Activated CD4-positive, alpha-beta T cell treated with anti-CD3 and anti-CD28 coated beads for 4 hours (primary cell): ENCODE data around the gene IQSEC2.
A peak's percentile ranks its signal among the peaks of the same experiment; 100 is the strongest.

Experiments used
- DNase-seq, 2 donors: peaks; one replicate each; pipeline ENCODE4 v3.0.0-alpha.2; 2020

Gene IQSEC2

DNA sequence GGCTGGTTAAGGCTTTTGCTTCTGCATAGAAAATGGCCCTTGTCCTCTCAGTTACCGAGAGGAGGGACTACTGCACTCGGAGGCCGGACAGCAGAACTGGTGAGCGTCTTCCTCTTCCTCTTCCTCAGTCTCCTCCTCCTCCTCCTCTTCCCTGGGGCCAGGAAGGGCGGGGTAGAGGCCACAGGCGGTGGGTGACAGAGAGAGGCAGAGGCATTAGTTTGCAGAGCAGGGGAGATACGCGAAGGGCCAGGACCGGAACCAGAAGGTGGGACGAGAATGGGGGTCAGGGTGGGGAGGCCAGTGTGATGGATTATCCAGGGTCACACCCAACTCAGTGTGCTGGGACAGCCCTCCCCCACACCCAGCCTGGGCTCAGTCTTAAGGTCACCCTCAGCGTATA is 14.5 kb downstream of the IQSEC2 start:
- DNase-seq: no peak

DNA sequence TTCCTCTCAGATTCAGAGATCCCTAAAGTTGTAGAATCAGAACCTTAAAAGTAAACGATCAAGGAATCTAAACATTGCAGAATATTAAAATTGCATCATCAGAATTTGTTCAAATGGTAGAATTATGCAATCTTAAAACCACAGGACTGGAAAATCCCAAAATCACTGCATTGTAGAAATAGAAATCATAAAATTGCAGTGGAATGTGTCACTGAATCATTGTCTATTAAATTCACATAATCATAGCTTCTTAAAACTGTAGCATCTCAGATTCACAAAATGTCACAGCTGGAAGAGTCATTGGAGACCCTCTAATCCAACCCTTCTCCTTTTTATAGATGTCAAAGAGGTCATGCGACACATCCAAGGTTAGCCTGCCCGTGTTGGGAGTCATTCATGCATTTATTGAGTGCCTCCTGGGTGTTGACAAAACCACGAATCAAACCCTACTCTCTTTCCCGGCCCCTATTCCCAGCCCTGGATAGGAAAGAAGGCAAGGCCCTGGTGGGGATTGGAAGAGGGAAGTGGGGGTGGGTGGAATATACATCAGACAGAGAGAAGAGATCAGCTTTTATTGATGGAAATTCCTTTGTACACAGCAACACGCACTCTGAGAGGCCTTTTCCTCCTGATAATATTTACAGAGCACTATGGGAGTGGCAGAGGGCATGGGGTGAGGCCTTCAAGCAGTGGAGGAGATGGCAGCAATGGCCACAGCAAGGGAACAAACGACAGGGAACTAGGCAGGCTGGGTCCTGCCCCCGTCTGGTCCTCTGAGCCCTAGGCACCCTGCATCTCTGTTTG is 15.4 kb downstream of the IQSEC2 start:
- DNase-seq: no peak

DNA sequence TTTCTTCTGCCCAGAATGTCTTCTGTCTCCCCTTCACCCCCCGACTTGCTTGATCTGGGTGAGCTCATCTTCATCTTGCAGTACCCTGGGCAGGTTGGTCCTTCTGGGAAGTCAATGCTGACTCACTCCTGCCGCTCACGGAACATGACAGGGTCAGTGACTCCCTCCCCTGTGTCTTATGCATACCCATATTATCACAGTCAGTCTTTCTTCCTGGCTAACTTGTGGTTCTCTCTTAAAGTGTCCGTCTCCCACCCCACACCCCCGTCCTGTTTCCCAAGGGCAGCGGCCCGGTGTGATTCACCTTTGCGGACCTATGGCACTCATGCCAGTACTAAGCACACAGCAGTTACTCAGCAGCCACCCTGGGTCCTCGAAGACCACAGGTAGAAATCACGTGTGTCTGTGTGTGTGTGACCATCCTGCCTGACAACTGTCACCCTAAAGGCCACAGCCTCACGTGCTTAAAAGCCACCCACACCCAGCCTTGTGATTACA is 17.7 kb downstream of the IQSEC2 start:
- DNase-seq: peak; percentile 34 to 44

DNA sequence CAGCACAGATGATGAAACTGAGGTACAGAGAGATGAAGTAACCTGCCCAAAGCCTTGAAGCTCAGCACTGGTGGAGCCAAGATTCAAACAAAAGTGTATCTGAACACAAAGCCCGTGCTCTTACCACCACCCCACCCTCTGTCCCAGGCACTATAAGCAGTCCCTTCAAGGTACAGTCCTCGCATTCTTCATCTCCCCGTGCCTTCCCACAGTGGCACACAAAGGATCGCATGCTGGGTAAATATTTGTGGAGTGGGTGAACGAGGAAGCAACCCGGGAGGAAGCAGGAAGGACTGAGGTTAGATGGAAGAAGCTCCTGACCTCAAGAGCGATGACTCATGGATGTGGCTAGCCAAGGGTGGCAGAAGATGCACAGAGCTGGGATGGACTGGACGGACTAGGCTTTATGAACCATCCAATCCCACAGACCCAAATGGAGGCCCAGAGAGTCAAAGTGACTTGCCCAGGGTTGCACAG is 18.4 kb downstream of the IQSEC2 start:
- no peak for DNase-seq

DNA sequence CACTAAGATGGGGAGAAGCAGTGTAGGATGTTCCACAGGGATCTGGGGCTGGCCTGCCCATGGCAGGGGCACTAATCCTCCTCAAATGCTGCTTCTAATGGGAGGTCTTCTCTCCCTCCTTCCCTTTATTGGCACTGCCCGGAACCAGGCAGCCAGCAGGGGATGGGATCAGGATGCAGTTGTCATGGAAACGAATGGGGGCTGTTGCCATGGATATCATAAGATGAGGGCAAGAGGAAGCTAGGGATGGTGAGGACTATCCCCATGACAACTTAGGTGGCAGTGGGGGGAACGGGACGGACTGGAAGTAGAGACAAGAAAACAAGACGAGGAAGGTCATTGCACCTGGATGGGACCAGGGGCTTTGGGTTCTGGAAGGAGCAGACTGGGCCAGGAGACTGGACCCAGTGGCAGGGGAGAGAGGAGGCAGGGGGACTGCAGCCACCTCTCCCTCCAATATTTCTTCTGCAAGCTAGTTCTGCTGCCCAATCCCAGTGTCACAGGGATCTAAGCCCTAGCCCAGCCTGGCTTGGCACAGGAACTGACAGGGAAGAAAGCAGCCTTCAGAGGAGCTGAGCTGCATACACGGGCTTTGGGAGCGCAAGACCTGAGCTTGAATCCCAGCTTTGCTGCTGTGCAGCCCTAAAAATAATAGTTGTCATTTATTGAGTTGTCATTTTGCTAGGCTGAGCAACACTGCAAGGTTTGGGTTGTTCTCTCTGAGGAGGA is 19.0 kb downstream of the IQSEC2 start:
- no peak for DNase-seq

DNA sequence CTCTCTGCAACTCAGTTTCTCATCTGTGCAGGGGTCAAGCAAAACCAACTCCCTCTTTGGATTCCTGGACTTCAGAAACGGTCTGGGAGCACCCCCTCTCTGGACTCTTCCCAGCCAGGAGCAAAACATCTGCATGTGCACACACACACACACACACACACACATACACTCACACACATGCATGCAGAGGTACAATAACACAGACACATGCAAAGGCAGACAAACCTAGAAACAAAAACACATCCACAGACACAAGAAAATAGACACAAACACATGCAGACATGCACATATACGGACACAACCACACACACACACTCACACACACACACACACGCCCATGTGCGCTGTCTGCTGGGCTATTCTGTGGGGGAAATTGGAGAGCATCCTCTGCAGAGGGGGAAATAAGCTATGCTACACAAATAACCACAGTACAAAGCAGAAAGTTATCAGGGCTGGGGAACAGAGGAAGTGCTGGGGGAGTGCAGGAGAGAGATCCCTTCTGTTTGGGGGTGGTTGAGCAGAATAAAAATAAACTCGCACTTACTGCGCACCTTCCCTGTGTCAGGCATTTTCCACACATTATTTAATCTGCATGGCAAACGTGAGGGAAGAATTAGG is 19.9 kb downstream of the IQSEC2 start:
- no peak for DNase-seq

DNA sequence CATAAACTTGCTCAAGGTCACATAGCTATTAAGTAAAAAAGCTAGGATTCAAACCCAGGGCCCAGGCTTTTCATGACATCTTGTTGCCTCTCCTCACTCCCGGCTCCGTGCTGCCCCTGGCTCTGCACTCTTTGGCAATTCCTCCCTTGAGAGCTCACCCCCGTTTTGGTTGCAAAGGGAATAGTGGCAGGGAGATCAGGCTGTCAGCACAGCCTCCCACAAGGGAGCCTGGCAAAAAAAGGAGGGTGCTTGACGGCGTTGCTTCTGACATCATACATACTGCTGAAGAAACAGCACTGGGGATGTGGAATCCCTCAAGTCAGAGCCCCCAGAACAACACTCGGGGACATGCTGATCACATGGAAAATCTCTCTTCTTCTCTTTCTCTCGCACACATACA is 20.5 kb downstream of the IQSEC2 start:
- no peak for DNase-seq

DNA sequence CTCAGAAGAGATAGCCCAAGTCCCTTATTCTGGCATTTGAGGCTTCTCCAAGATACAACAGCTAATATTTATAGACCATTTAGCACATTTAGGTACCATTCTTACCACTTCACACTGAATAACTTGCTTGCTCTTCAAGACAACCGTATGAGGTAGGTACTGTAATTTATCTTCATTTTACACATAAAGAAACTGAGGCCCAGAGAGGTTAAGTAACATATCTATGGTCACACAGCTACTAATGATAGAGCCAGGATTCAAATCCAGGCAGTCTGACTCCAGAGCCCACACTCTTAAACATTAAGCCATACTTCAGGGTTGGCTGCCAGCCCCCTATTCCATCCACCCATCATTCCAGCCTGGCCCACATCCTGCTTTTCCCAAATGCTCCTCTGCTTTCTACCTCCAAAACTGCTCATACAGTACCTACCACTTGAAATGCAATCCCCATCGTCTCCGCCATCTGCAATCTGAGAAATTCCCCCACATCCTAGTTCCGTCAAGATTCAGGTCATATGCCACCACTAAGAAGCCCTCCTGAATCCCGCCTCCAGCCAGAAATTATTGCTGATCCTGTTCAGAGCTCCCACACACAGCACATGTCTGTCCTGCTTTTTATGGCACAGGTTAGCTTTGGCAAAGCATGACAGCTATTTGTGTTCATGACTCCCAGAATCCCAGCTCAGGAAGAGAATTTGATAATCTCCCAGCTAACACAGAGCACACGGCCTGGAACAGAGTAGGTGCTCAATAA is 23.5 kb downstream of the IQSEC2 start:
- DNase-seq: no peak

DNA sequence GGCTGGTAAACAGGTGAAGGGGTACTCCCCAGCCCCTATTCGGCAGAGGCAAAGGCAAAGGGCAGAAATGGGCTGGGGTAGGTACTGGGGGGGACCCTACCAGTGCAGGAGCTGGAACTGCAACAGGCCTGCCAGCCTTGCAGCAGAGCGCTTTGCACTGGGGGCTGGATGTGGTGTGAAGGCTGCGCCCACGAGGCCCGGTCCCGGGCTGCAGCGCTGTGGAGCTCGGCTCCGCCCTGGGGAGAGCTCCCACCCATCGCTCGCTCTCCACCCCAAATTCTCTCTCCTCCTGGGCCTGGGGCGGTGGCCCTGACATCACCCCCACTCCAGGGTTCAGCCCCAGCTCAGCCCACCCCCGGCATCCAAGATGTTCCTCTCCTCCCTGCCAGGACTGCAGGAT is 24.2 kb downstream of the IQSEC2 start:
- DNase-seq: no peak

DNA sequence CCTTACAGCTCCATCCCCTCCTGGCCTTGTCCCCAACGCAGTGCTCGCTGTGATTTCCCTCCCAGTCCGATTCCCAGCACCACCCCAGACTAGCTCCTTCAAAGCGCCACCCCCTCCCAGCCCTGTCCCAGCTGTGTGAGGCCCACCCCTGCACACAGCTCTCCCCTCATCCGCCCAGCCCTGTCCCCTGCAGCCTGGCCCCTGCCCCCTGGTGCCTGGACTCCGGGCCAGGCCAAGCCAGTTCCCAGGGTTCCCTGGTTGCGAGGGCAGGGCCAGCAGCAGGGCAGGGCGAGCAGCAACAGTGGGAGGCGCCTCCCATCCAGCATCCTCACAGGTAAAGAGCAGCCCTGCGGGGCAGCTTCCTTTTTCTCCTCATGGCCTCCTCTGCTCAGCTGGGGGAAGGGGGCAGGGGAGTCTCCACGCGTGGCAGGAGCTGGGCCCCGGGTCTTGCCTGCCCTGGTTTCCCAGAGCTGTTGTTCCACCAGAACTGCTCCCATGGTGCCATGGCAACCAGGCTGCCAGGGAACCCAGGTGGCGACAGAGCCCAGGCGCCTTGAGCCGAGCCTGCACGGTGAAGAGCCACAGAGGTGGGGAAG is 24.8 kb downstream of the IQSEC2 start:
- DNase-seq: no peak

DNA sequence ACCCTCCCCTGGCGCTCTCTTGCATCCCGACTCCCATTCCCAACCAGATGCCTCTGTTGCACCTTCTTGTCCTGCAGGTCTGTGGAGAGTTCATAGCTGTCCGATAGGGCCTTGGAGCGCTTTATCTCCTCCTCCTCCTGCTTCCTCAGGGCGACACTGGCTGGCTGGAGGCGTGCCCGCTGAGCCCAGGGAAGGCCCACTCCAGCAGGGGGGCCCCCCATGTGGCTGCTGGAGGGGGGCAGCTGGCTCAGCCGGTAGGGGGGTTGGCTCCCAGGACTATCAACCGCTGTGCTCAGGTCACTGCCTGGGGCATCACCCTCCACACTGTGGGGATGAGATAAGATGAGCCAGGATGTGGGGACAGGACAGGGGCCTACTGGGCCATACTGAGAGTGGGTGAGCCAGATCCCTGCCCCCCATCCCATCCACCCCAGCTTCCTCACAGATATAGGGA is 25.6 kb downstream of the IQSEC2 start:
- no peak for DNase-seq

DNA sequence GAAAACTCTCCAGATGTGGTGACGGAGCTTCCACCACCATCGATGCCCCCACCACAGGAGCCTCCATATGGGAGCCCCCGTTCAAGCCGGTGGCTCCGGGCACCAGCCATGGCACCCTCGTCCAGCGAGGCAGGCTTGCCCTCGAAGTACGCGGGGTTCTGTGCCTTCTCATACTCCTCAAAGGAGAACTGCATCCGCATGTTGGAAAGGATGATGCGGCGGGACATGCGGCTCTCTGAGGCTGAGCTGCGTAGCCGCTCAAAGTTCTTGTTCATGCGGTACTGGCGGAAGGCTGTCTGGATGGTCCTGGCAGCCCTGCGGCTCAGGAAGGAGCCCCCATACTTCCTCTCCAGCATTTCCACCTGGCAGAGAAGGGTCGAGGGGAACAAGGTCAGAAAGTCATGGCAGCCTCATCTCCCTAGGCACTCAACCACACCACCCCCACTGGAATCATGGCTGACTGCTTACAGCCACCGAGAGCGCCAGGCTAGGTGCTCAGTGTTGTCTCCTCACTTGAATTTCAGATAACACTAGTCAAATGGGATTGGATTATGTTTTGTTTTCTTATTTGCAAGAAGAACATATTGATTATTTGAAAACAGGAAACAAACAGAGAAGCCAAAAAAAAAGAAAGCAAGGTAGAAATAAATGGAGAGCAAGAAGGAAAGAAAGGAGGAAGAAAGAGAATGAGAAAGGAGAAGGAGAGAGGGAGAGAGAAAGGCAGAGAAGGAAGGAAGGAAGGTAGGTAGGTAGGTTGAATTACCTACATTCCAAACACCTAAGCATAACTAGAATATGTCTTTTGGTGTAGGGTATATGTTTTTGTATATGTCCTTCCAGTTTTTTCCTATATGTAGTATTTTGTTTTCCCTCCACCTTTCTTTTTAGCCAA is 26.6 kb downstream of the IQSEC2 start:
- DNase-seq: no peak

DNA sequence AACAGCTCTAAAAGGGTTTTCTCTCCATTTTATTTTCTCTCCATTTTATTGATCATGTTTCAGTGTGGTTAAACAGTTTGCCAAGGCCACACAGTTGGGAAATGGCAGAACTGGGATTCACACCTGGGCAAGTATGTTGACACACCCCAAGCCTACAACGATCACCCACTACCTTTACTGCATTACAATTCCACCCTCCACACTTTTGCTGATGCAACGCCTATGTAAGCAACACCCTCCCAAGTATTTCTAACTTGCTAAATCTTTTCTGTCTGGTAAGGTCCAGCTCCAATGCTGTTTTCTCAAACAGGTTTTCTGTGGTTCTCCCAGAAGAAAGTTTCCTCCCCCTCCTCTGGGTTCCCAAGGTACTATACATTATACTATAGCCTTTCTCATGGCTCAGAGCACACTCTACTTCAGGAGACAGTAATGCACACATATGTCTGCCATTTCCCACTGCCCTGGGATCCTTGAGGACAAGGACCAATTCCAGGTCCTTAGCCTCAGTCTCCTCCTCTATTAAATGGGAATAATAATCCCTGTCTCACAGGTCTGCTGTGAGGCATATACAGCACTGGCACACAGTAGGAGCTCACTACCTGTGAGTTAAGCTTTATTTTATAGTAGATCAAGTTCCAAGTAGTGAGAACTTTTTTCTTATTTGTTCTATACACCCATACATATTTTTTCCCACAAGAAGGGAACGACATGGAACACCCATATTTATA is 27.9 kb downstream of the IQSEC2 start:
- DNase-seq: no peak

DNA sequence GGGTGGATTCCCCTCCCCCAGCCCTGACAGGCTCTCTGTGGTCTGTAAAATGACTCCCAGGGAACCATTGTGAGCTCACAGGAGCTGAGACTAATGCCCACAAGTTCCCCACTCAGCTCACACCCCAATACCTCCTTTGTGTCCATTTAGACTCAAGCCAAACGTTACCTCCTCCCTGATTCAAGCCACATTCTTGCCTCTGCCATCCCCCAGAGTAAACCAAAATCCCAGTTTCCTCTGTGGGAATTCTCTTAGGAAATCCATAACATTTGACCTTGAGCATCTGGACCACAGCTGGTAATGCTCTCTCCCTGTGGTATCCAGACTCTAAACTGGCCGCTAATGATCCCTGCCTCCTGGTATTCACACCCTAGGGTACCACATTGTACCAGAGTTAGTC is 30.1 kb downstream of the IQSEC2 start:
- DNase-seq: no peak

DNA sequence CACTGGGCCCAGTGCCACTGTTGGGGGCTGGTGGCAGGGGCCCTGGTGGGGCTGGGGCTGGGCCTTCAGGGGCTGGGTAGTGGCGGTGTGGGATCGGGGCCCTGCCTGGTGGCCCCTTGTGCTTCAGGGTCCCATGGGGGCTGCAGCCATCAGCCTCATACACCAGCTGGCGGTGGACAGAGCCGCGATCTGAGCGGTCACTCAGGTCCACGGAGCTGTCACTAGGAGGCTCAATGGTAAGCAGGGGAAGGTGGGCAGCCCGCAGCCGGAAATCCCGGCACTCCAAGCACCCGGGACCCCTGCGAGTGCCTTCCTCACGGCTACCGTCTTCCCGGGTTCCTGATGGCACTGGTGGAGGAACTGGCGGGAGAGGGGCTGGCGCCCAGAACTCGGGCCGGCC is 30.8 kb downstream of the IQSEC2 start:
- no peak for DNase-seq

DNA sequence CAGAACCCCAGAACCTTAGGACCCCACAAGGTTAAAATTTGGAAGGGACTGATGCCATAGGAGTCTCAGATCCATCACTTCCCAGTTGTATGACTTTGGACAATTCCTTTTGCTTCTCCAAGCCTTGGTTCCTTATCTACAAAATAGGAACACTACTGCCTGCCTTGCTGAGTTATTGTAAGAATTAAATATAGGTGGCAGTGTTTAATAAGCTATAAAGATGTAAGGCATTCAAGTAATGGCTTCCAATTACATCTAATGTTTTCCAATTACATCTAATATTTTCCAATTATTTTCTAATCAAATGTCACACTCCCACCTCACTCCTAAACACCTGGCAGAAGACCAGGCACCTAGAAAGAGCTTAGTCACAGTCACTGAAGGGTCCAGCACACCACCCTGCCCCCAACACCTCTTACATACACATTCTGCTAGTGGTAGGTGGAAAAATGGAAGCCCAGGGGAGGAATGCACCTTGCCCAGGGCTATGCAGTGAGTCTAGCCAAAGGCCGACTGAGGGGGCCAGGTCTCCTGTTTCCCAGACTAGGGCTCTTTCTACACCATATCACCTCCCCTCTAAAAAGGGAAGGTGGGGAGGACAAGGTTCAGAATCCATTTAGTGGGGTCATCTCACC is 31.9 kb downstream of the IQSEC2 start:
- DNase-seq: no peak

DNA sequence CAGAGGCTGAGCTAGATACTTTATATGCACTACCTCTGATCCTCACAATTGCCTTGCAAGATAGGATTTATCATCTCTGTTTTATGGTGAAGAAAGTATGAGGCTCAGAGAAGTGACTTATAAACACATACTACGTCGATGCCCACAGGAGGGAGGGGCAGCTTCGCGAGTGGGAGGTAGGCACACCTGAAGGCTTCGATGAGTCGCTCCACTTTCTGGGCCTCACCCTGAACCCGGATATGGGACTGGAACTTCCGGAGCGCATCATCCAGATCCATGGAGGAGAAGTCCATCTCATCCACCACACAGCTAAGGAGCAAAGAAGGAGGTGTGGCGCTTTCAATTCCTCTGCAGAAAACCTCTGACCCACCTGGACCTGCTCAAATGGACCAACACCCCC is 33.5 kb downstream of the IQSEC2 start:
- no peak for DNase-seq

DNA sequence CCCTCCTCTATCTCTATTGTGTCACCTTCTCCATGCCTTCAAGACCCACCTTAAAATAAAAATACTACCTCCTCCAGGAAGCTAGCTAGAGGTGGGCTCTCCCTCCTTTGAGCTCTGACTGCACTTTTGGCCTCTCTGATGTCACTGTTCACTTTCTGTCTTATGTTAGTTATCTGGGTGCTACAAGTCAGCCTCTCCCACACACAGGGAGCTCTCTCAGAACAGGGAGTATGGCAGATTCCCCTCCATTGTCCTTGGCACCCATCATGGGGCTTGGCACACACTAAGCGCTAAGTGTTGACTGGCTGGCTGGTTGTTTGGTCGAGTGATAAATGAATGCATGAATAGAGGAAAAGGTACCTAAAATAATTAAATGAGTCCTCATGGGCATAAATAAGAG is 35.2 kb downstream of the IQSEC2 start:
- no peak for DNase-seq

DNA sequence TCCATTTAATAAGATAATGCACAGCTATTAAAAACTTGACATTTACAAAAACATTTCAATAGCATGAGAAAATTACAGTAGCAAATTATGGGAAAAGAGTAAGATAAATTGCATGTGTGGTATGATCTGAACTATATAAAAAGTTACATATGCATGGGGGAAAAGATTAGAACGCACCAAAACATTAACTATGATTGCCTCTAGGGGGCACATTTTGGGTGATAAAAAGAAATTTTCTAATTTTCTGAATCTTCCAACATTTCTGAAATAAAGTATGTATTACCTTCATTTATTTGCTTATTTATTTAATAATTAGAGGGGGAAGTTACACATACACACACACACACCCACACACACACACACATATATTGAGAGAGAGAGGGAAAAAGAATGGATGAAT is 36.8 kb downstream of the IQSEC2 start:
- no peak for DNase-seq

DNA sequence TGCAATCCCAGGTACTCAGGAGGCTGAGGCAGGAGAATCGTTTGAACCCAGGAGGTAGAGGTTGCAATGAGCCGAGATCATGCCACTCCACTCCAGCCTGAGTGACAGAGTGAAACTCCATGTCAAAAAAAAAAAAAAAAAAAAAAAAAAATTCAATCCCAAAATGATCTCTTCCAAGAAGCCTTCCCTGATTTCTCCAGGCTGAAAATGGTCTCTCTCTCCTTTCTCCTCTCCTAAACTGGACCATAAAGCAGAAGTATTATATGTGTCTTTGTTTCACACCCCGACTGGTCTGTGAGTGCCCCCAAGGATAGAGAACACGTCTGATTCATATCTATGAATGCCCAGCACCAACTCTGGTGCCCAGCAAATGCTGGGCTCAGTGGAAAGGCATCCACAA is 39.1 kb downstream of the IQSEC2 start:
- no peak for DNase-seq
